DOHH2 (cell line): ENCODE data around the gene ATOH7.
"Not testable (repeated sequence)": the region's sequence is repeated elsewhere in the genome, so short reads cannot be mapped to it uniquely, and the experiment has no call there.

Source experiments
- H3F3A ChIP-seq: fragments of 200-600 bp; sonication (generic), shearing (Covaris generic); 2 replicates; pipeline ENCODE4 v1.6.0; 2016; ENCODE audit warnings: antibody characterized with exemption, mild to moderate bottlenecking; ENCODE audit not compliant: control insufficient read depth, insufficient read depth
- H3K27ac ChIP-seq: fragments of 200-600 bp; sonication (generic); 2 replicates; pipeline ENCODE4 v1.5.1; 2014; ENCODE audit warnings: low read depth, mild to moderate bottlenecking, low read length, moderate library complexity
- H3K27me3 ChIP-seq: fragments of 200-600 bp; sonication (generic); 2 replicates; pipeline ENCODE4 v1.6.1; 2014; ENCODE audit warnings: mild to moderate bottlenecking, low read length, mixed read lengths; ENCODE audit not compliant: control insufficient read depth
- H3K36me3 ChIP-seq: fragments of 200-600 bp; sonication (generic); 2 replicates; pipeline ENCODE4 v1.6.1; 2014; ENCODE audit warnings: mild to moderate bottlenecking, low read length, moderate library complexity, mixed read lengths; ENCODE audit not compliant: control insufficient read depth
- H3K4me1 ChIP-seq: fragments of 200-600 bp; sonication (generic); 2 replicates; pipeline ENCODE4 v1.6.1; 2014; ENCODE audit warnings: mild to moderate bottlenecking, low read length, mixed read lengths; ENCODE audit not compliant: control insufficient read depth
- H3K4me2 ChIP-seq: fragments of 200-600 bp; sonication (generic); 2 replicates; pipeline ENCODE4 v1.6.0; 2014; ENCODE audit warnings: mild to moderate bottlenecking, low read length, moderate library complexity
- H3K4me3 ChIP-seq: fragments of 200-600 bp; sonication (generic); 2 replicates; pipeline ENCODE4 v1.5.1; 2014; ENCODE audit warnings: mild to moderate bottlenecking, low read length, mixed read lengths
- H3K79me2 ChIP-seq: fragments of 200-600 bp; sonication (generic); 2 replicates; pipeline ENCODE4 v1.6.1; 2014; ENCODE audit warnings: mild to moderate bottlenecking, low read length, mixed read lengths; ENCODE audit not compliant: control insufficient read depth
- H3K9me2 ChIP-seq: fragments of 200-600 bp; sonication (generic); replicated peaks from 2 replicates; pipeline ENCODE4 v1.6.1; 2014; ENCODE audit warnings: mild to moderate bottlenecking, low read length, mixed read lengths; ENCODE audit not compliant: control insufficient read depth
- H3K9me3 ChIP-seq: fragments of 200-600 bp; sonication (generic); 2 replicates; pipeline ENCODE4 v1.6.1; 2014; ENCODE audit warnings: antibody characterized with exemption, low read length, mixed read lengths; ENCODE audit not compliant: control insufficient read depth, insufficient read depth
- H4K20me1 ChIP-seq: fragments of 200-600 bp; sonication (generic); 2 replicates; pipeline ENCODE4 v1.6.0; 2014; ENCODE audit warnings: low read depth, mild to moderate bottlenecking, antibody characterized with exemption, low read length, moderate library complexity; ENCODE audit not compliant: control insufficient read depth, insufficient read depth
- EZH2phosphoT487 ChIP-seq: fragments of 200-600 bp; sonication (generic); IDR thresholded peaks from 2 replicates; pipeline ENCODE4 v1.6.1; 2017; ENCODE audit warnings: borderline replicate concordance, mild to moderate bottlenecking, antibody characterized with exemption, low read length, moderate library complexity, mixed read lengths
- TF ChIP-seq, protein P1 (sequence below): fragments of 200-600 bp; sonication (generic); IDR thresholded peaks from one replicate; pipeline ENCODE4 v1.5.1; 2014; ENCODE audit warnings: antibody characterized with exemption, mild to moderate bottlenecking, low read depth, low read length; ENCODE audit not compliant: poor library complexity, severe bottlenecking

ATOH7 gene

GRCh38 chr10:68231817-68232251 lies at the start of gene ATOH7:
Gene ATOH7 (minus strand): TSS chr10:68232113. CDS start chr10:68231677, 436 bp downstream.
- Histone ChIP-seq H3K79me2 (no peaks in the 10 kb centered on the region), H3K4me2 (peak within 1 kb of the TSS; percentile 99), H4K20me1 (no peaks in the 10 kb centered on the region), H3F3A (no peaks in the 10 kb centered on the region), H3K36me3 (no peaks in the 10 kb centered on the region), H3K4me3 (peak within 1 kb of the TSS; percentile 82), H3K27ac (no peak within 1 kb of the TSS), H3K9me2 (no peaks in the 10 kb centered on the region), H3K4me1 (peaks cover 18% of the 10 kb centered on the region), H3K9me3 (no peaks in the 10 kb centered on the region), H3K27me3 (peaks cover 7% of the 10 kb centered on the region; the same call in 1 of the 2 replicates)
- TF ChIP-seq, protein P1, sequence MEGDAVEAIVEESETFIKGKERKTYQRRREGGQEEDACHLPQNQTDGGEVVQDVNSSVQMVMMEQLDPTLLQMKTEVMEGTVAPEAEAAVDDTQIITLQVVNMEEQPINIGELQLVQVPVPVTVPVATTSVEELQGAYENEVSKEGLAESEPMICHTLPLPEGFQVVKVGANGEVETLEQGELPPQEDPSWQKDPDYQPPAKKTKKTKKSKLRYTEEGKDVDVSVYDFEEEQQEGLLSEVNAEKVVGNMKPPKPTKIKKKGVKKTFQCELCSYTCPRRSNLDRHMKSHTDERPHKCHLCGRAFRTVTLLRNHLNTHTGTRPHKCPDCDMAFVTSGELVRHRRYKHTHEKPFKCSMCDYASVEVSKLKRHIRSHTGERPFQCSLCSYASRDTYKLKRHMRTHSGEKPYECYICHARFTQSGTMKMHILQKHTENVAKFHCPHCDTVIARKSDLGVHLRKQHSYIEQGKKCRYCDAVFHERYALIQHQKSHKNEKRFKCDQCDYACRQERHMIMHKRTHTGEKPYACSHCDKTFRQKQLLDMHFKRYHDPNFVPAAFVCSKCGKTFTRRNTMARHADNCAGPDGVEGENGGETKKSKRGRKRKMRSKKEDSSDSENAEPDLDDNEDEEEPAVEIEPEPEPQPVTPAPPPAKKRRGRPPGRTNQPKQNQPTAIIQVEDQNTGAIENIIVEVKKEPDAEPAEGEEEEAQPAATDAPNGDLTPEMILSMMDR: no peak
- no peak for TF ChIP-seq EZH2phosphoT487

DNA sequence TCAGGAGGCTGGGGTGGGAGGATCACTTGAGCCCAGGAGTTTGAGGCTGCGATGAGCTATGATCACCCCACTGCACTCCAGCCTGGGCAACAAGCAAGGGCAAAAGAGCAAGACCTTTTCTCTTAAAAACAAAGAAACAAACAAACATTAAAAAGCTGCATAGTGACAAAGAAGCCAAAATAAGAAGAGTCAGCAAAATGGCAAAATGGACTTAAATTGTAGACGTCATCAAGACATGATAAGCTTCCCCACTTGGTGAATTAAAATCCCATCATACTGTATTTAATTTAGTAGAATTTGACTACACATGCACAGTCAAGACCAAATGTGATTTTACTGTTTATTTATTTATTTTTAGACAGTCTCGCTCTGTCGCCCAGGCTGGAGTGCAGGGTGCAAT lies 48.8 kb upstream of the ATOH7 start:
- H3K4me1 ChIP-seq: no peaks in the 10 kb centered on the region

DNA sequence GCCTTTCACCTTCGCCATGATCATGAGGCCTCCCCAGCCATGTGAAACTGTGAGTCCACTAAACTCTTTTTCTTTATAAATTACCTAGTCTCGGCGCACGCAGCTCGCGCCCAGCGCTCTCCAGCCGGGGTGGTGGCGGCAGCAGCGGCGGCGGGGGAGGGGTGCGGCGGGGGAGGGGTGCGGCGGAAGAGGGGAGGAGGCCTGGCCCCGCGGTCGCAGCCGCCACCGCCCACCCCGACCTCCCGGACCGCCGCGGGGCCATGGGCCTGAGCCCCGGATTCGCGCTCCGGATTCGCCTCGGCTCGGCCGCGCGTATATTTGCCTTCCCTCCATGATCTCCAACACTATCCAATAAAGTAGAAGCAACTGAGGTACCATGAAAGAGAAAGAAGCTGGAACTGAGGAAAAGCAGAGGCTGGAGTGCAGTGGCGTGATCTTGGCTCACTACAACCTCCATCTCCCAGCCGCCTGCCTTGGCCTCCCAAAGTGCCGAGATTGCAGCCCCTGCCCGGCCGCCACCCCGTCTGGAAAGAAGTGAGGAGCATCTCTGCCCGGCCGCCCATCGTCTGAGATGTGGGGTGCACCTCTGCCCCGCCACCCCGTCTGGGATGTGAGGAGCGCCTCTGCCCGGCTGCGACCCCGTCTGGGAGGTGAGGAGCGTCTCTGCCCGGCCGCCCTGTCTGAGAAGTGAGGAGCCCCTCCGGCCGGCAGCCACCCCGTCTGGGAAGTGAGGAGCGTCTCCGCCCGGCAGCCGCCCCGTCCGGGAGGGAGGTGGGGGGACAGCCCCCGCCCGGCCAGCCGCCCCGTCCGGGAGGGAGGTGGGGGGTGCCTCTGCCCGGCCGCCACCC lies 47.2 kb upstream of the ATOH7 start:
- H3K79me2 ChIP-seq, H3F3A ChIP-seq, H4K20me1 ChIP-seq, H3K27me3 ChIP-seq, H3K4me3 ChIP-seq, H3K4me2 ChIP-seq, H3K4me1 ChIP-seq, H3K9me2 ChIP-seq, H3K36me3 ChIP-seq, H3K27ac ChIP-seq: not testable (repeated sequence)
- H3K9me3 ChIP-seq: peaks cover 13% of the 10 kb centered on the region; the same call in 1 of the 2 replicates

More for the DNA sequence above, 48.8 kb upstream of the ATOH7 start:
- Histone ChIP-seq H3K9me3 (peaks cover 13% of the 10 kb centered on the region; the same call in 1 of the 2 replicates), H3F3A (no peaks in the 10 kb centered on the region), H3K27ac (no peak overlapping the region), H3K36me3 (no peaks in the 10 kb centered on the region), H4K20me1 (no peaks in the 10 kb centered on the region), H3K4me2 (no peak overlapping the region), H3K9me2 (no peaks in the 10 kb centered on the region), H3K27me3 (no peaks in the 10 kb centered on the region), H3K79me2 (no peaks in the 10 kb centered on the region), H3K4me3 (no peak overlapping the region)
- TF ChIP-seq, protein P1: no peak

DNA sequence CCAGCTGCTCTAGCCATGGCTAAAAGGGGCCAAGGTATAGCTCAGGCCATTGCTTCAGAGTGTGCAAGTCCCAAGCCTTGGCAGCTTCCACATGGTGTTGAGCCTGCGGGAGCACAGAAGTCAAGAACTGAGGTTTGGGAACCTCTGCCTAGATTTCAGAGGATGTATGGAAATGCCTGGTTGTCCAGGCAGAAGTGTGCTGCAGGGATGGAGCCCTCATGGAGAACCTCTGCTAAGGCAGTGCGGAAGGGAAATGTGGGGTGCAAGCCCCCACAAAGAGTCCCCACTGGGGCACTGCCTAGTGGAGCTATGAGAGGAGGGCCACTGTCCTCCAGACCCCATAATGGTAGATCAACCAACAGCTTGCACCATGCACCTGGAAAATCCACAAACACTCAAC lies 45.9 kb upstream of the ATOH7 start:
- not testable (repeated sequence) for H3K36me3 ChIP-seq, H3K4me2 ChIP-seq, H3K79me2 ChIP-seq, H3K4me3 ChIP-seq, H3K27ac ChIP-seq, H3K27me3 ChIP-seq, H4K20me1 ChIP-seq, H3K9me2 ChIP-seq, H3K4me1 ChIP-seq, H3F3A ChIP-seq
- peaks cover 13% of the 10 kb centered on the region; the same call in 1 of the 2 replicates for H3K9me3 ChIP-seq
